GM21390 (cell line): Measurements from ENCODE around the gene GPRASP3.

Source experiments
- ATAC-seq: cut with Tn5 transposase; IDR thresholded peaks from one replicate; pipeline ENCODE4 v1.9.1; 2021; ENCODE audit not compliant: unreplicated experiment

Gene GPRASP3

GRCh38 chrX:102745857-102746584 lies 25.5 kb downstream of the GPRASP3 start:
- no peak for ATAC-seq

- no peak for ATAC-seq
Observed at GRCh38 chrX:102765217-102765616, 44.7 kb downstream of the GPRASP3 start.

- ATAC-seq: no peak
Observed at GRCh38 chrX:102765809-102766208, 45.3 kb downstream of the GPRASP3 start.

- ATAC-seq: no peak
Observed at GRCh38 chrX:102767287-102767686, 46.7 kb downstream of the GPRASP3 start.

DNA sequence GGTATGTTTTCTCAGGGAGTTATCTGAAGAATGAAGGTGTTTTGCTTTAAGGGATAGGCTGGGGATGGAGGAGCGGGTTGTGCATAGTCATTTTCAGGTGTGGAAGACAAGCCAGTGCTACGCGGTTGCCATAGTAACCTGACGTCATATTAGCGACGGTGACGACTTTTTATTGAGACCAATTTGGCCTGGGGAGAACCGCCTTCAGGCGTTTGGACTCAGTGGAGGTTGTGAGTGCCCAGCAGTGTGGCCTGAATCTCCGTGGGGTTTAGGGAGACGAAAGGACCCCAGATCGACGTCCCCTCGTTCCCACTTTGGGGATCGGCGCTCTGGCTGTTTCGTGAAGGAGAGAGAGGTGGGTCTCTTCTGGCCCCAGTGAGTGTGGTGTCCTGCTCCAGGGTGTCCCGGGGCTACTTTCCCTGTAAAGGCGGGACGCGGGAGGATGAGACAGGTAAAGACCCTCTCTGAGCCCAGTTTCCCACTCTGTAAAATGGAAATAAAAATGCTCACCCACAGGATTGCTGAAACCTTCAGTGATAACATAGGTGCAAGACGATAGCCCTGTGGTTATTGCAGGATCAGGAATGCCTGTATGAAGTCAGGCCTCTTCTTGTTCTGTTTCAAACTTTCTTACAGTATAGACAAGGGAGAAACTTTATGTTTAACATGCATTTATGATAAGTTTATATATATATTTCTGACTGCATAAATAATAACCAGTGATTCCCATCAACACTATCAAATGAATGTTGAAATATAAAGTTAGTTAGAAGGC lies 48.6 kb downstream of the GPRASP3 start:
- ATAC-seq: peak; percentile 97
